Mucosa of descending colon (tissue), 3 donors: Measurements from ENCODE around the gene BNIP2. TPM values are rescaled to one million over a fixed set of nuclear protein-coding genes. Genes with fewer than 3 reads are reported as not detected.

ENCODE experiments used
- ATAC-seq: fragments of 200-7000 bp; cut with Tn5 transposase; one replicate; pipeline ENCODE4 v1.9.1; 2020; ENCODE audit warnings: mild to moderate bottlenecking, moderate library complexity
- DNase-seq, 3 donors: peaks; one replicate each; pipeline ENCODE4 v3.0.0-alpha.2; 2020
- H3K36me3 ChIP-seq: fragments of 200-600 bp; one replicate; pipeline ENCODE4 v1.8.0; 2021; ENCODE audit warnings: low read depth, mild to moderate bottlenecking
- H3K4me1 ChIP-seq: fragments of 200-600 bp; one replicate; pipeline ENCODE4 v1.8.0; 2021; ENCODE audit warnings: low read depth, mild to moderate bottlenecking
- H3K4me3 ChIP-seq: fragments of 200-600 bp; one replicate; pipeline ENCODE4 v1.8.0; 2021; ENCODE audit warnings: mild to moderate bottlenecking
- H3K9me3 ChIP-seq: fragments of 200-600 bp; one replicate; pipeline ENCODE4 v1.8.0; 2021; ENCODE audit warnings: mild to moderate bottlenecking
- intact Hi-C, 2 donors: fragments of 100-400 bp; cut with DNase I in 1 of 2; cut with micrococcal nuclease in 1 of 2; formaldehyde crosslinking; loops; one replicate each; pipeline versions ENCODE4 v1.11.0 to v1.11.1; 2022; cut with DNase I, micrococcal nuclease
- total RNA-seq, 3 donors: library from RNA; stranded (reverse); fragmentation: NEBNext Ultra II Directional in 2 of 3; extraction: Animal tissue kit (Norgen Biotek cat#: 25700) in 2 of 3; gene quantifications; one replicate each; pipeline versions ENCODE4 v1.2.1 to v1.2.4, GENCODE V29; 2021 to 2023
- TF ChIP-seq, protein P1 (sequence below): fragments of 200-600 bp; IDR thresholded peaks from one replicate; pipeline ENCODE4 v1.8.0; 2022; ENCODE audit warnings: antibody characterized with exemption, mild to moderate bottlenecking
- donor health status: DM: no; HTN: no; CAD: no; lungs with moderate emphysema.
- donor health status: DM: no; HTN: no; CAD: no.
- donor health status: DM: no; HTN: yes; CAD: no.

The BNIP2 gene
- total RNA-seq, 3 donors from 2014 or later, result 59.8 to 98.4 (median 69.9) TPM

DNA sequence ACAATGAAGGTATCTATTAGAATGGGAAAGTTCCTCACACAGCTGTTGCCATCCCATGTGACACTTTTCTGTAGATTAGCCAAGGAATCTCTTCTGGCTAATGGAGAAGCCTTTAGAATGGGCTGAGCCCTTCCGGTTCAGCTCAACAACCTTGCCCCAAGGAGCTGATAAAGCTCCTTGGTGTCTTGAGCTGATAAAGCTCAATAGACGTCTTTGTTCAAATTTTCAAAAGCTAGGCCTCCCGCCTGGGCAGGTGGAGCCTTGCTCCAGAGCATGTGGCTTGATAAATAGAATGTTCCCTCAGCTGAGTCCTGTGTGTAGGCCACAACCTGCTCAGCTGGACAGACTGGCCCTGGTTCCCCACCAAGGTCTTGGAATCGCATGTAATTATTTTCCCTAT lies 7.2 kb upstream of the BNIP2 start:
- DNase-seq, result no peak
- intact Hi-C loops, result loop anchor here in 1 of 2 donors (10.0 kb wide), 1 partner anchor 628 kb away; no protein-coding TSS in a partner anchor
- Histone ChIP-seq H3K36me3 (no peaks in the 10 kb centered on the region), H3K4me1 (no peaks in the 10 kb centered on the region), H3K9me3 (no peaks in the 10 kb centered on the region), H3K4me3 (no peak overlapping the region)
- ATAC-seq, result no peak
- TF ChIP-seq, protein P1, sequence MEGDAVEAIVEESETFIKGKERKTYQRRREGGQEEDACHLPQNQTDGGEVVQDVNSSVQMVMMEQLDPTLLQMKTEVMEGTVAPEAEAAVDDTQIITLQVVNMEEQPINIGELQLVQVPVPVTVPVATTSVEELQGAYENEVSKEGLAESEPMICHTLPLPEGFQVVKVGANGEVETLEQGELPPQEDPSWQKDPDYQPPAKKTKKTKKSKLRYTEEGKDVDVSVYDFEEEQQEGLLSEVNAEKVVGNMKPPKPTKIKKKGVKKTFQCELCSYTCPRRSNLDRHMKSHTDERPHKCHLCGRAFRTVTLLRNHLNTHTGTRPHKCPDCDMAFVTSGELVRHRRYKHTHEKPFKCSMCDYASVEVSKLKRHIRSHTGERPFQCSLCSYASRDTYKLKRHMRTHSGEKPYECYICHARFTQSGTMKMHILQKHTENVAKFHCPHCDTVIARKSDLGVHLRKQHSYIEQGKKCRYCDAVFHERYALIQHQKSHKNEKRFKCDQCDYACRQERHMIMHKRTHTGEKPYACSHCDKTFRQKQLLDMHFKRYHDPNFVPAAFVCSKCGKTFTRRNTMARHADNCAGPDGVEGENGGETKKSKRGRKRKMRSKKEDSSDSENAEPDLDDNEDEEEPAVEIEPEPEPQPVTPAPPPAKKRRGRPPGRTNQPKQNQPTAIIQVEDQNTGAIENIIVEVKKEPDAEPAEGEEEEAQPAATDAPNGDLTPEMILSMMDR, result no peak

DNA sequence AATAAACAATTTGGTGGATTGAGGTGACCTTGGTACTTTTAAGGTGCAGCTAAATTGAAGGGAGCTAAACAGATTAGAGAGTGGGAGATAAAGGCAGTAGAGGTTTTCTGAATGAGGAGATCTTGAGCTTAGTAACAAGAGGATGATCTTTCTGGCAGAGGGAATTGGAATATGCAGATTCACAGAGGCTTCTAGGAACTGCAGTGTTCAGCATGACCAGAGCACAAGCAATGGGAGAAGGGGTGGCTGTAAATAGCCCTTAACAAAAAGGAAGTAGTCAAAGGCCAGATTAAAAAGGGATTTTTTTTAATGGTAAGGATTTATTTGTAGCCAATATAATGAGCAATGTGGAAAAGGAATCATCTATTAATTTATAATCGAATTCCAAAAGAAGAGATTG lies 5.7 kb upstream of the BNIP2 start:
- H3K4me1 ChIP-seq, result peaks cover 5% of the 10 kb centered on the region
- DNase-seq (no peak), ATAC-seq (no peak)
- TF ChIP-seq, protein P1, result no peak
- H3K4me3 ChIP-seq, result no peak overlapping the region
- H3K9me3 ChIP-seq, result no peaks in the 10 kb centered on the region
- no peaks in the 10 kb centered on the region for H3K36me3 ChIP-seq
- intact Hi-C loops, result loop anchor here in 1 of 2 donors (10.0 kb wide), 1 partner anchor 630 kb away; no protein-coding TSS in a partner anchor

DNA sequence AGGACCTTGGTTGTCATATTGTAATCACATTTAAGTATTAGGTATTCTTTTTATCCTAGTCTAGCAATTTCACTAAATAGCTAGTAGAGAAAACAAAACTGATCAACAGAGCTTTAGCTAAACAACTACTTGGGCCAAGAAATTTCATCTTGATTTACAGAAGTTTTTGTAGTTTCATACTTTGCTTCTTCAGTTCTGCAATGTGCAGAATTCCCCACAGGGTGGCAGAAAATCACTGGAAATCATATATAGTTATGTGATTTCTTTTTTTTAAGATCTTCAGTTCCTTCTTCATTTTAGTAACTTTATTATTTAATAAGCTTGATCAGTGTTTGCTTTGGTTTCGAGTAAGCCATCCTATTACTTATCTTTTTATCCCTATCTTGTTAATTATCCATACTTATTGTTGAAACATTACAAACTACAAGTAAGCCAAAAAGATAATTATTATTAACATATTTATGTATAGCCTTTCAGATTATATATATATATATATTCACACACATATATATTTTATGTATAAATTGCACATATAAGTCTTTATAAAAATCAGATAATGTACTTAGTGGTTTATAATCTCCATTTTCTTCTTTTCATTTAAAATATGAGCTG lies 2.2 kb upstream of the BNIP2 start:
- intact Hi-C loops, result loop anchor here in 1 of 2 donors (10.0 kb wide), 1 partner anchor 634 kb away; no protein-coding TSS in a partner anchor
- no peaks in the 10 kb centered on the region for H3K9me3 ChIP-seq
- ATAC-seq (no peak), DNase-seq (peak in 1 of 3 donors; percentile 82)
- H3K4me3 ChIP-seq, result no peak overlapping the region
- peaks cover 24% of the 10 kb centered on the region for H3K4me1 ChIP-seq
- TF ChIP-seq, protein P1, result peak; percentile 42
- no peaks in the 10 kb centered on the region for H3K36me3 ChIP-seq

DNA sequence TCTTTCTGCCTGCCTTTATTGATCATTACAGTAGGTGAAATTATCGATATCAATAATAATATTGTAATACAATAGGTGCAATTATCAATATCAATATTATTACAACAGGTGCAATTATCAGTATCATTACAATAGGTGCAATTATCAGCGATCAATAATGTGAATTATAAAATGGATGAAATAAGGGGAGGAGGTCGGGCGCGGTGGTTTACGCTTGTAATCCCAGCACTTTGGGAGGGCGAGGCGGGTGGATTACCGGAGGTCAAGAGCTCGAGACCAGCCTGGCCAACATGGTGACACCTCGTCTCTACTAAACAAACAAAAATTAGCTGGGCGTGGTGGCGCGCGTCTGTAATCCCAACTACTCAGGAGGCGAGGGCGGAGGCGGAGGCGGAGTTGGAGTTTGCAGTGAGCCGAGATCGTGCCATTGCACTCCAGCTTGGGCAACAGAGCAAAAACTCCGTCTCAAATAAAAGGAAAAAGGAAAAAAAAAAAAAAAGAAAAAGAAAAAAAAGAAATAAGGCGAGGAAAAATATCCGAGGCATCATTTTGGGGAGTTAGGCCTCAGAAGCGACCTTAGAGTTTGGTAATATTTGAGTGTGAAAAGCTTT lies 611 bp upstream of the BNIP2 start:
- intact Hi-C loops, result loop anchor here in 1 of 2 donors (10.0 kb wide), 1 partner anchor 635 kb away; no protein-coding TSS in a partner anchor

DNA sequence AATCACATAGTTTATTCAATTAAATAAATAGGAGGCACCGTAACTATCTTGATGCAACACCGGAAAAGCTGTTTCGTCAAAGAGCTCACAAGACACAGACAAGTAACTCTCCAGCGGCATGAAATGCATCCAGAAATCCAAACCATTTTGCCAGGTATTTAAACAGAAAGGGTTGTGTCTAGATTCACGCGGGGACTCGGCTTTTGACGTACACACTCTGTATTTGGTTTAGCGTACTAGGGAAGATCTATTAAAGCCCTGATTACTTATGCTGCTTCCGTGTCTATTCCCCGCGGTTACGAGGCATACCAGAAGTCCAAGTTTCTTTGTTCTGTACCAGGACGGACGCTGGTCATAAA lies 718 bp downstream of the BNIP2 start:
- TF ChIP-seq, protein P1, result no peak
- Histone ChIP-seq H3K4me3 (peak overlapping the region; percentile 86), H3K9me3 (no peaks in the 10 kb centered on the region), H3K4me1 (peaks cover 31% of the 10 kb centered on the region), H3K36me3 (no peaks in the 10 kb centered on the region)
- ATAC-seq (peak; percentile 57), DNase-seq (no peak)
- intact Hi-C loops, result no loop called here

More for the DNA sequence above, 611 bp upstream of the BNIP2 start:
- Histone ChIP-seq H3K9me3 (no peaks in the 10 kb centered on the region), H3K4me1 (peaks cover 31% of the 10 kb centered on the region), H3K4me3 (peak overlapping the region; percentile 86), H3K36me3 (no peaks in the 10 kb centered on the region)
- DNase-seq (peak; percentile 92 to 95 (median 94)), ATAC-seq (peak; percentile 58)
- TF ChIP-seq, protein P1, result no peak
